Activated B cell treated with CpG ODN at 0.5 μM for 24 hours (primary cell): ENCODE measurements around the gene PLEKHG3. TPM values are rescaled to one million over a fixed set of nuclear protein-coding genes. Genes with fewer than 3 reads are reported as not detected.

Experiments
- ATAC-seq: fragments of 200-7000 bp; cut with Tn5 transposase; one replicate; pipeline ENCODE4 v1.10.0; 2021; ENCODE audit warnings: low read depth, mild to moderate bottlenecking, moderate library complexity
- CTCF ChIA-PET: fragments of 350-600 bp; sonication (Branson Sonifier 250); formaldehyde crosslinking; loops from one replicate; lab custom pipeline; 2021; ENCODE audit warnings: antibody characterized with exemption; lab: Charles Lee
- POLR2A ChIA-PET: fragments of 350-600 bp; sonication (Branson Sonifier 250); formaldehyde crosslinking; loops from one replicate; lab custom pipeline; 2021; ENCODE audit warnings: antibody characterized with exemption; lab: Charles Lee
- DNase-seq: peaks from one replicate; pipeline ENCODE4 v3.0.0; 2022
- H3K27ac Mint-ChIP-seq: one replicate; pipeline ENCODE4 v1.8.0; 2020; ENCODE audit warnings: mixed read lengths
- H3K27me3 Mint-ChIP-seq: one replicate; pipeline ENCODE4 v1.8.0; 2021; ENCODE audit warnings: mixed read lengths
- H3K36me3 Mint-ChIP-seq: one replicate; pipeline ENCODE4 v1.8.0; 2021; ENCODE audit warnings: low read depth, mixed read lengths
- H3K4me1 Mint-ChIP-seq: one replicate; pipeline ENCODE4 v1.8.0; 2021; ENCODE audit warnings: mixed read lengths
- H3K4me3 Mint-ChIP-seq: one replicate; pipeline ENCODE4 v1.8.0; 2020; ENCODE audit warnings: mild to moderate bottlenecking, mixed read lengths
- H3K9me3 Mint-ChIP-seq: one replicate; pipeline ENCODE4 v1.8.0; 2020; ENCODE audit warnings: mixed read lengths
- intact Hi-C: fragments of 100-400 bp; cut with micrococcal nuclease; formaldehyde crosslinking; loops from one replicate; pipeline ENCODE4 v1.15.1; 2024
- total RNA-seq: library from RNA; stranded (reverse); gene quantifications from 2 replicates; pipeline ENCODE4 v1.2.3, GENCODE V29; 2022
- TF ChIP-seq, protein P1 (sequence below): fragments of 200-600 bp; IDR thresholded peaks from one replicate; pipeline ENCODE4 v1.8.0; 2022; ENCODE audit warnings: antibody characterized with exemption, mild to moderate bottlenecking

PLEKHG3 gene
- total RNA-seq, 1 donor from 2014 or later: 0.07 TPM

DNA sequence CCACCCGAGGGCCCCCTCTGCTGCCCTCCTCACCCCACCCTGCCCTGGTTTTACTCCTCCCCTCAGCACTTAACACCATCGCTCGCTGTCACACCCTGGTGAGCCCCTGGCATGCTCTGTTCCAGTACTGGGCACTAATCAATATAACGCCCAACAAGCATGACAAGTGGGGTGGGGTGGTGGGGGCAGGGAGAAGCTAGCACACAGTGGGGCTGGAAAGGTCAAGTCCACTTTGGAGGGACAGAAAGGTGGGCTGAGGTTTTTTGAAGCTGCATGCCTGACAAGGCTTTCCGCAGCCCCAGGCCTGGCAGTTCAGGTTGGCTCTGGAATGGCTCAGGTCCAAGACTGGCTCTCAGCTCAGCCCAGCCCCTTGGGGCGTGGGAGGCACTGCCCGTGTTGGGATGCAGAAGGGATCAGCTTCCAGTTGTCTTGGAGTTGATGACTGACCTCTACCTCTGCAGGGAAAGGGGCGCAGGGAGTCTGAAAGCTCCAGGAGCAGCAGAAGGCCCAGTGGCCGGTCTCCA, 34.1 kb downstream of the PLEKHG3 start:
- intact Hi-C loops: no loop called here
- ChIA-PET POLR2A (no interaction called here), CTCF (no interaction called here)
- Mint-ChIP-seq H3K9me3 (no peaks in the 10 kb centered on the region), H3K27me3 (peaks cover 1% of the 10 kb centered on the region), H3K4me1 (no peaks in the 10 kb centered on the region), H3K27ac (no peak overlapping the region), H3K4me3 (no peak overlapping the region), H3K36me3 (no peaks in the 10 kb centered on the region)
- TF ChIP-seq, protein P1, sequence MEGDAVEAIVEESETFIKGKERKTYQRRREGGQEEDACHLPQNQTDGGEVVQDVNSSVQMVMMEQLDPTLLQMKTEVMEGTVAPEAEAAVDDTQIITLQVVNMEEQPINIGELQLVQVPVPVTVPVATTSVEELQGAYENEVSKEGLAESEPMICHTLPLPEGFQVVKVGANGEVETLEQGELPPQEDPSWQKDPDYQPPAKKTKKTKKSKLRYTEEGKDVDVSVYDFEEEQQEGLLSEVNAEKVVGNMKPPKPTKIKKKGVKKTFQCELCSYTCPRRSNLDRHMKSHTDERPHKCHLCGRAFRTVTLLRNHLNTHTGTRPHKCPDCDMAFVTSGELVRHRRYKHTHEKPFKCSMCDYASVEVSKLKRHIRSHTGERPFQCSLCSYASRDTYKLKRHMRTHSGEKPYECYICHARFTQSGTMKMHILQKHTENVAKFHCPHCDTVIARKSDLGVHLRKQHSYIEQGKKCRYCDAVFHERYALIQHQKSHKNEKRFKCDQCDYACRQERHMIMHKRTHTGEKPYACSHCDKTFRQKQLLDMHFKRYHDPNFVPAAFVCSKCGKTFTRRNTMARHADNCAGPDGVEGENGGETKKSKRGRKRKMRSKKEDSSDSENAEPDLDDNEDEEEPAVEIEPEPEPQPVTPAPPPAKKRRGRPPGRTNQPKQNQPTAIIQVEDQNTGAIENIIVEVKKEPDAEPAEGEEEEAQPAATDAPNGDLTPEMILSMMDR: no peak
- no peak for ATAC-seq
- no peak for DNase-seq

DNA sequence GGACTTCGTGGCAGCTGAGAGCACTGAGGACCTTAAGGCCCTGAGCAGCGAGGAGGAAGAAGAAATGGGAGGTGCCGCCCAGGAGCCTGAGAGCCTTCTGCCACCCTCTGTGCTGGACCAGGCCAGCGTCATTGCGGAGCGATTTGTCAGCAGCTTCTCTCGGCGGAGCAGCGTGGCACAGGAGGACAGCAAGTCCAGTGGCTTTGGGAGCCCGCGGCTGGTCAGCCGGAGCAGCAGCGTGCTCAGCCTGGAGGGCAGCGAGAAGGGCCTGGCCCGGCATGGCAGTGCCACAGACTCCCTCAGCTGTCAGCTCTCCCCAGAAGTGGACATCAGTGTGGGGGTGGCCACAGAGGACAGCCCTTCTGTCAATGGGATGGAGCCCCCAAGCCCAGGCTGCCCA, 37.0 kb downstream of the PLEKHG3 start:
- CTCF ChIA-PET: no interaction called here
- no peak overlapping the region for H3K27ac Mint-ChIP-seq
- TF ChIP-seq, protein P1: no peak
- H3K36me3 Mint-ChIP-seq: no peaks in the 10 kb centered on the region
- H3K27me3 Mint-ChIP-seq: no peaks in the 10 kb centered on the region
- intact Hi-C loops: no loop called here
- H3K9me3 Mint-ChIP-seq: no peaks in the 10 kb centered on the region
- POLR2A ChIA-PET: no interaction called here
- ATAC-seq (no peak), DNase-seq (no peak)
- no peak overlapping the region for H3K4me3 Mint-ChIP-seq
- H3K4me1 Mint-ChIP-seq: no peaks in the 10 kb centered on the region

DNA sequence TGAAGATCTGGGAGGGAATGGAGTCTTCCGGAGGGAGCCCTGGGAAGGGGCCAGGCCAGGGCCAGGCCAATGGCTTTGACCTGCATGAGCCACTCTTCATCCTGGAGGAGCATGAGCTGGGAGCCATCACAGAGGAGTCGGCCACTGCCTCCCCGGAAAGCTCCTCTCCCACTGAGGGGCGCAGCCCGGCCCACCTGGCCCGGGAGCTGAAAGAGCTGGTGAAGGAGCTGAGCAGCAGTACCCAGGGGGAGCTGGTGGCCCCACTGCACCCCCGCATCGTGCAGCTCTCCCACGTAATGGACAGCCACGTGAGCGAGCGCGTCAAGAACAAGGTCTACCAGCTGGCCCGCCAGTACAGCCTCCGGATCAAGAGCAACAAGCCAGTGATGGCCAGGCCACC, 37.7 kb downstream of the PLEKHG3 start:
- POLR2A ChIA-PET: no interaction called here

DNA sequence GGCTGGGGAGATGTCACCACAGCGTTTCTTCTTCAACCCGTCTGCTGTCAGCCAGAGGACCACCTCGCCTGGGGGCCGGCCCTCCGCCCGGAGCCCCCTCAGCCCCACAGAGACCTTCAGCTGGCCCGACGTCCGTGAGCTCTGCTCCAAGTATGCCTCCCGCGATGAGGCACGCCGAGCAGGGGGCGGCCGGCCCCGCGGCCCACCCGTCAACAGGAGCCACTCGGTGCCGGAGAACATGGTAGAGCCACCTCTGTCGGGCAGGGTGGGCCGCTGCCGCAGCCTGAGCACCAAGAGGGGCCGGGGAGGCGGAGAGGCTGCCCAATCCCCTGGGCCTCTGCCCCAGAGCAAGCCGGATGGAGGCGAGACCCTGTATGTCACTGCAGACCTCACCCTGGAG, 38.8 kb downstream of the PLEKHG3 start:
- ATAC-seq: no peak
- ChIA-PET CTCF (no interaction called here), POLR2A (no interaction called here)
- no peaks in the 10 kb centered on the region for H3K27me3 Mint-ChIP-seq
- no peak overlapping the region for H3K27ac Mint-ChIP-seq
- H3K4me3 Mint-ChIP-seq: no peak overlapping the region
- intact Hi-C loops: no loop called here
- DNase-seq: no peak
- TF ChIP-seq, protein P1: no peak
- H3K36me3 Mint-ChIP-seq: no peaks in the 10 kb centered on the region
- H3K4me1 Mint-ChIP-seq: no peaks in the 10 kb centered on the region
- H3K9me3 Mint-ChIP-seq: no peaks in the 10 kb centered on the region

More for the DNA sequence above, 37.7 kb downstream of the PLEKHG3 start:
- DNase-seq (no peak), ATAC-seq (no peak)
- intact Hi-C loops: no loop called here
- no peaks in the 10 kb centered on the region for H3K27me3 Mint-ChIP-seq
- no peaks in the 10 kb centered on the region for H3K36me3 Mint-ChIP-seq
- no peaks in the 10 kb centered on the region for H3K9me3 Mint-ChIP-seq
- H3K27ac Mint-ChIP-seq: no peak overlapping the region
- no peaks in the 10 kb centered on the region for H3K4me1 Mint-ChIP-seq
- H3K4me3 Mint-ChIP-seq: no peak overlapping the region
- TF ChIP-seq, protein P1: no peak
- CTCF ChIA-PET: no interaction called here

DNA sequence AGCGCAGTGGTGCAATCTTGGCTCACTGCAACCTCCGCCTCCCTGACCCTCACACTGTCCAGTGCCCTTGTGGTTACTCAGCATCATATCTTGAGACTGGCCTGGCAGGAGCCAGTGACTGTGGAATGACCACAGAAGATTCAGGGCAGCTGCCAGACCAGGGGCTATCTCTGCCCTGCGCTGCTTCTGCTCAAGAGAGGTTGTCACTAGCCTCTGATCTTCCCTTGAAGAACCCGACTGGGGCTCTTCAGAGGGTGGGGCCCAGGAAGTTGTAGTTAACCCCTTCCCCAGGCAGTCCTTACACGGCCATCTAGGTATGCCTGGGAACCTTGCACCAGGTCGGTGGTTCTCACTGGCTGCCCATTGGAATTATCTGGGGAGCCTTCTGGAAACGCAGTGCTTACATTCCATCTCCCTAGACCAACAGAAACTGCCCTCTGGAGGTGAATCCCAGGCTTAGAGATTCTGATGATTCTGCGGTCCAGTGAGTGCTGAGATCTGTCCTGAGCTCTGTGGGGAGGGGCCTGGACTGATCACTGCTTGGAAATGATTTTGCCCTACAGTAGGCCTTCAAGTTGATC, 41.4 kb downstream of the PLEKHG3 start:
- DNase-seq: no peak
- CTCF ChIA-PET: no interaction called here
- Mint-ChIP-seq H3K36me3 (no peaks in the 10 kb centered on the region), H3K9me3 (no peaks in the 10 kb centered on the region), H3K27ac (no peak overlapping the region), H3K4me3 (no peak overlapping the region), H3K27me3 (no peaks in the 10 kb centered on the region), H3K4me1 (no peaks in the 10 kb centered on the region)
- POLR2A ChIA-PET: no interaction called here
- TF ChIP-seq, protein P1: no peak
- ATAC-seq: no peak
- intact Hi-C loops: no loop called here
